Measurements from ENCODE around the gene BIN2. TPM values are rescaled to one million over a fixed set of nuclear protein-coding genes. Genes with fewer than 3 reads are reported as not detected.
A peak's percentile ranks its signal among the peaks of the same experiment; 100 is the strongest.
"Not testable (repeated sequence)": the region's sequence is repeated elsewhere in the genome, so short reads cannot be mapped to it uniquely, and the experiment has no call there.

Gene BIN2
- total RNA-seq, 1 experiment from 2014 or later, result not detected

GRCh38 chr12:51341251-51342007 is 17.5 kb upstream of the BIN2 start:
- intact Hi-C loops (cut with micrococcal nuclease), result loop anchor here (1.0 kb wide), 4 partner anchors 72 to 576 kb away; partner anchors contain the start of gene LETMD1
- ChIA-PET CTCF (interaction anchor here (0.5 to 6.8 kb wide), 60 partner anchors 9 to 837 kb away, joined by 3 to 110 read pairs (median 4); partner anchors contain the start of genes ATF1, CSRNP2, DIP2B and SLC11A2), POLR2A (interaction anchor here (0.5 to 5.0 kb wide), 20 partner anchors 10 to 577 kb away, joined by 3 to 38 read pairs (median 3); partner anchors contain the start of genes ATF1, CSRNP2, DAZAP2 and SMAGP)
- peak; percentile 76 for DNase-seq (ENCODE audit: unreplicated experiment)
- H3K4me1 Mint-ChIP-seq (ENCODE audit: insufficient read depth, unreplicated experiment), result peaks cover 4% of the 10 kb centered on the region
- no peaks in the 10 kb centered on the region for H3K36me3 Mint-ChIP-seq (ENCODE audit: insufficient read depth, unreplicated experiment)
- H3K4me3 Mint-ChIP-seq (ENCODE audit: unreplicated experiment), result no peak overlapping the region
- BruUV-seq (replicated peaks), result no TSS peak
- TF ChIP-seq, protein P1, sequence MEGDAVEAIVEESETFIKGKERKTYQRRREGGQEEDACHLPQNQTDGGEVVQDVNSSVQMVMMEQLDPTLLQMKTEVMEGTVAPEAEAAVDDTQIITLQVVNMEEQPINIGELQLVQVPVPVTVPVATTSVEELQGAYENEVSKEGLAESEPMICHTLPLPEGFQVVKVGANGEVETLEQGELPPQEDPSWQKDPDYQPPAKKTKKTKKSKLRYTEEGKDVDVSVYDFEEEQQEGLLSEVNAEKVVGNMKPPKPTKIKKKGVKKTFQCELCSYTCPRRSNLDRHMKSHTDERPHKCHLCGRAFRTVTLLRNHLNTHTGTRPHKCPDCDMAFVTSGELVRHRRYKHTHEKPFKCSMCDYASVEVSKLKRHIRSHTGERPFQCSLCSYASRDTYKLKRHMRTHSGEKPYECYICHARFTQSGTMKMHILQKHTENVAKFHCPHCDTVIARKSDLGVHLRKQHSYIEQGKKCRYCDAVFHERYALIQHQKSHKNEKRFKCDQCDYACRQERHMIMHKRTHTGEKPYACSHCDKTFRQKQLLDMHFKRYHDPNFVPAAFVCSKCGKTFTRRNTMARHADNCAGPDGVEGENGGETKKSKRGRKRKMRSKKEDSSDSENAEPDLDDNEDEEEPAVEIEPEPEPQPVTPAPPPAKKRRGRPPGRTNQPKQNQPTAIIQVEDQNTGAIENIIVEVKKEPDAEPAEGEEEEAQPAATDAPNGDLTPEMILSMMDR (IDR thresholded peaks at IDR 0.05; ENCODE audit: unreplicated experiment), result peak; percentile 97
- no peaks in the 10 kb centered on the region for H3K27me3 Mint-ChIP-seq (ENCODE audit: insufficient read depth, unreplicated experiment)
- no peaks in the 10 kb centered on the region for H3K9me3 Mint-ChIP-seq (ENCODE audit: unreplicated experiment)
- H3K27ac Mint-ChIP-seq (ENCODE audit: low read depth, unreplicated experiment), result no peak overlapping the region

- POLR2A ChIA-PET, result interaction anchor here (1.1 to 5.0 kb wide), 3 partner anchors 52 to 100 kb away, joined by 3 to 38 read pairs (median 17); partner anchors contain the start of genes DAZAP2, GALNT6 and SMAGP
- intact Hi-C loops (cut with micrococcal nuclease), result no loop called here
- CTCF ChIA-PET, result interaction anchor here (0.8 to 6.8 kb wide), 10 partner anchors 9 to 478 kb away, joined by 3 to 110 read pairs (median 14); partner anchors contain the start of gene SMAGP
- Mint-ChIP-seq H3K4me1 (ENCODE audit: insufficient read depth, unreplicated experiment) (peaks cover 4% of the 10 kb centered on the region), H3K27me3 (ENCODE audit: insufficient read depth, unreplicated experiment) (no peaks in the 10 kb centered on the region), H3K27ac (ENCODE audit: low read depth, unreplicated experiment) (no peak overlapping the region), H3K9me3 (ENCODE audit: unreplicated experiment) (no peaks in the 10 kb centered on the region), H3K36me3 (ENCODE audit: insufficient read depth, unreplicated experiment) (no peaks in the 10 kb centered on the region), H3K4me3 (ENCODE audit: unreplicated experiment) (no peak overlapping the region)
- TF ChIP-seq, protein P1 (IDR thresholded peaks at IDR 0.05; ENCODE audit: unreplicated experiment), result no peak
- BruUV-seq (replicated peaks), result no TSS peak
- no peak for DNase-seq (ENCODE audit: unreplicated experiment)
These were observed 15.8 kb upstream of the BIN2 start for GRCh38 chr12:51339750-51340149.

DNA sequence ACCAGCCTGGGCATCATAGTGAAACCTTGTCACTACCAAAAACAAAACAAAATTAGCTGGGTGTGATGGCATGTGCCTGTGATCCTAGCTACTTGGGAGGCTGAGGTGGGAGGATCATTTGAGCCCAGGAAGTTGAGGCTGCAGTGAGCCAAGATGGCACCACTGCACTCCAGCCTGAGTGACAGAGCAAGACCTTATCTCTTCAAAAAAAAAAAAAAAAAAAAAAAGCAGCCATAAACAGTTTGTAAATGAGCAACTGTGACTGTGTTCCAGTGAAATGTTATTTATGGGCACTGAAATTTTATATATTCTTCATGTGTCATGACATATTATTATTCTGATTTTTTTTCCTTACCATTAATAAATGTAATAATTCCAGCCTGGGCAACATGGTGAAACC is 13.4 kb upstream of the BIN2 start:
- H3K4me1 Mint-ChIP-seq (ENCODE audit: insufficient read depth, unreplicated experiment); H3K9me3 Mint-ChIP-seq (ENCODE audit: unreplicated experiment); H3K36me3 Mint-ChIP-seq (ENCODE audit: insufficient read depth, unreplicated experiment); H3K4me3 Mint-ChIP-seq (ENCODE audit: unreplicated experiment); H3K27ac Mint-ChIP-seq (ENCODE audit: low read depth, unreplicated experiment); BruUV-seq (replicated peaks); H3K27me3 Mint-ChIP-seq (ENCODE audit: insufficient read depth, unreplicated experiment); intact Hi-C loops (cut with micrococcal nuclease); DNase-seq (ENCODE audit: unreplicated experiment): not testable (repeated sequence)
- ChIA-PET CTCF (interaction anchor here (0.7 to 6.8 kb wide), 2 partner anchors 68 to 306 kb away, joined by 3 to 110 read pairs; partner anchors contain the start of gene SMAGP), POLR2A (interaction anchor here (0.6 kb wide), 1 partner anchor 97 kb away, joined by 4 read pairs; no protein-coding TSS in a partner anchor)

- Mint-ChIP-seq H3K4me1 (ENCODE audit: insufficient read depth, unreplicated experiment) (no peaks in the 10 kb centered on the region), H3K36me3 (ENCODE audit: insufficient read depth, unreplicated experiment) (peaks cover 7% of the 10 kb centered on the region), H3K27me3 (ENCODE audit: insufficient read depth, unreplicated experiment) (no peaks in the 10 kb centered on the region), H3K27ac (ENCODE audit: low read depth, unreplicated experiment) (no peak overlapping the region), H3K9me3 (ENCODE audit: unreplicated experiment) (no peaks in the 10 kb centered on the region), H3K4me3 (ENCODE audit: unreplicated experiment) (no peak overlapping the region)
- POLR2A ChIA-PET, result interaction anchor here (0.6 kb wide), 1 partner anchor 306 kb away, joined by 3 read pairs; no protein-coding TSS in a partner anchor
- TF ChIP-seq, protein P1 (IDR thresholded peaks at IDR 0.05; ENCODE audit: unreplicated experiment), result no peak
- no peak for DNase-seq (ENCODE audit: unreplicated experiment)
- BruUV-seq (replicated peaks), result no TSS peak
- intact Hi-C loops (cut with micrococcal nuclease), result no loop called here
- CTCF ChIA-PET, result interaction anchor here (1.7 kb wide), 1 partner anchor 15 kb away, joined by 6 read pairs; no protein-coding TSS in a partner anchor
These were observed 12.0 kb upstream of the BIN2 start for GRCh38 chr12:51335931-51336330.
